MCF 10A (cell line): ENCODE measurements around the gene ESR1. TPM values are rescaled to one million over a fixed set of nuclear protein-coding genes. Genes with fewer than 3 reads are reported as not detected.

ENCODE experiments used
- BruUV-seq: library from RNA; stranded (reverse); fragments of 400-500 nt; replicated peaks from 2 replicates; lab custom pipeline; 2021; lab: Mats Ljungman, UMichigan
- CTCF ChIA-PET: fragments of 300-600 bp; sonication (Branson Sonifier 250); formaldehyde crosslinking; extraction: SDS; loops from one replicate; lab custom pipeline; 2021; ENCODE audit warnings: antibody characterized with exemption, inconsistent platforms; lab: Yijun Ruan, JAX
- POLR2A ChIA-PET: fragments of 300-600, 350-650 bp; sonication (Branson Sonifier 250); formaldehyde crosslinking; extraction: SDS; loops from one replicate; lab custom pipeline; 2020; ENCODE audit warnings: antibody characterized with exemption, inconsistent platforms; lab: Yijun Ruan, JAX
- DNase-seq: peaks from one replicate; pipeline ENCODE4 v3.0.0-alpha.2; 2018; ENCODE audit not compliant: unreplicated experiment
- H3K27ac Mint-ChIP-seq: one replicate; pipeline ENCODE4 v1.8.0; 2022; ENCODE audit warnings: mild to moderate bottlenecking, low read depth, mixed read lengths; ENCODE audit not compliant: unreplicated experiment
- H3K27me3 Mint-ChIP-seq: one replicate; pipeline ENCODE4 v1.8.0; 2022; ENCODE audit warnings: mixed read lengths; ENCODE audit not compliant: insufficient read depth, unreplicated experiment
- H3K36me3 Mint-ChIP-seq: one replicate; pipeline ENCODE4 v1.8.0; 2022; ENCODE audit warnings: mild to moderate bottlenecking, moderate library complexity, mixed read lengths; ENCODE audit not compliant: insufficient read depth, unreplicated experiment
- H3K4me1 Mint-ChIP-seq: one replicate; pipeline ENCODE4 v1.8.0; 2022; ENCODE audit warnings: mixed read lengths; ENCODE audit not compliant: insufficient read depth, unreplicated experiment
- H3K4me3 Mint-ChIP-seq: one replicate; pipeline ENCODE4 v1.8.0; 2022; ENCODE audit warnings: mild to moderate bottlenecking, moderate library complexity, mixed read lengths; ENCODE audit not compliant: unreplicated experiment
- H3K9me3 Mint-ChIP-seq: one replicate; pipeline ENCODE4 v1.8.0; 2022; ENCODE audit warnings: mixed read lengths; ENCODE audit not compliant: unreplicated experiment
- CTCF ChIP-seq: fragments of 200-600 bp; IDR thresholded peaks from one replicate; pipeline ENCODE4 v1.8.0; 2022; ENCODE audit warnings: antibody characterized with exemption, mild to moderate bottlenecking; ENCODE audit not compliant: unreplicated experiment
- intact Hi-C: fragments of 100-400 bp; cut with micrococcal nuclease; formaldehyde crosslinking; loops from 2 replicates; pipeline ENCODE4 v1.14.1; 2022
- total RNA-seq: library from RNA; stranded (reverse); gene quantifications from 2 replicates; pipeline ENCODE4 v1.2.3, GENCODE V29; 2022

The ESR1 gene
- total RNA-seq, 1 experiment from 2014 or later = 0.05 TPM

- peaks cover 4% of the 10 kb centered on the region for H3K36me3 Mint-ChIP-seq
- no peaks in the 10 kb centered on the region for H3K9me3 Mint-ChIP-seq
- POLR2A ChIA-PET = interaction anchor here (0.6 to 1.2 kb wide), 3 partner anchors 16 to 351 kb away, joined by 3 to 4 read pairs (median 3); no protein-coding TSS in a partner anchor
- intact Hi-C loops = no loop called here
- BruUV-seq = no TSS peak
- CTCF ChIA-PET = interaction anchor here (1.2 to 2.1 kb wide), 2 partner anchors 352 kb away, joined by 7 to 10 read pairs; no protein-coding TSS in a partner anchor
- no peak overlapping the region for H3K27ac Mint-ChIP-seq
- DNase-seq = no peak
- H3K27me3 Mint-ChIP-seq = no peaks in the 10 kb centered on the region
- TF ChIP-seq CTCF = no peak
- H3K4me3 Mint-ChIP-seq = no peak overlapping the region
- H3K4me1 Mint-ChIP-seq = no peaks in the 10 kb centered on the region
Measured at GRCh38 chr6:152117156-152118133, 310.0 kb downstream of the ESR1 start.

GRCh38 chr6:152118224-152118623 is 310.7 kb downstream of the ESR1 start:
- no peak overlapping the region for H3K27ac Mint-ChIP-seq
- H3K4me3 Mint-ChIP-seq = no peak overlapping the region
- no peak for DNase-seq
- intact Hi-C loops = no loop called here
- no peaks in the 10 kb centered on the region for H3K9me3 Mint-ChIP-seq
- H3K4me1 Mint-ChIP-seq = no peaks in the 10 kb centered on the region
- H3K27me3 Mint-ChIP-seq = no peaks in the 10 kb centered on the region
- BruUV-seq = no TSS peak
- no peak for TF ChIP-seq CTCF
- ChIA-PET POLR2A (interaction anchor here (0.6 to 1.2 kb wide), 3 partner anchors 17 to 352 kb away, joined by 3 to 4 read pairs (median 3); no protein-coding TSS in a partner anchor), CTCF (interaction anchor here (0.6 to 2.1 kb wide), 2 partner anchors 265 to 353 kb away, joined by 3 to 10 read pairs; no protein-coding TSS in a partner anchor)
- H3K36me3 Mint-ChIP-seq = peaks cover 4% of the 10 kb centered on the region

GRCh38 chr6:152118678-152119077 is 311.2 kb downstream of the ESR1 start:
- intact Hi-C loops = no loop called here
- Mint-ChIP-seq H3K4me3 (no peak overlapping the region), H3K27me3 (no peaks in the 10 kb centered on the region), H3K9me3 (no peaks in the 10 kb centered on the region), H3K36me3 (peaks cover 4% of the 10 kb centered on the region), H3K4me1 (no peaks in the 10 kb centered on the region), H3K27ac (no peak overlapping the region)
- no TSS peak for BruUV-seq
- TF ChIP-seq CTCF = no peak
- POLR2A ChIA-PET = no interaction called here
- DNase-seq = no peak
- CTCF ChIA-PET = interaction anchor here (0.6 to 2.1 kb wide), 3 partner anchors 22 to 354 kb away, joined by 3 to 10 read pairs (median 3); no protein-coding TSS in a partner anchor

GRCh38 chr6:152119831-152120230 is 312.3 kb downstream of the ESR1 start:
- H3K27me3 Mint-ChIP-seq = no peaks in the 10 kb centered on the region
- H3K4me3 Mint-ChIP-seq = no peak overlapping the region
- ChIA-PET POLR2A (interaction anchor here (0.6 kb wide), 1 partner anchor 12 kb away, joined by 3 read pairs; no protein-coding TSS in a partner anchor), CTCF (interaction anchor here (0.6 to 2.1 kb wide), 2 partner anchors 153 to 355 kb away, joined by 3 to 10 read pairs; no protein-coding TSS in a partner anchor)
- H3K9me3 Mint-ChIP-seq = no peaks in the 10 kb centered on the region
- no peak overlapping the region for H3K27ac Mint-ChIP-seq
- no peaks in the 10 kb centered on the region for H3K4me1 Mint-ChIP-seq
- BruUV-seq = no TSS peak
- no peak for TF ChIP-seq CTCF
- intact Hi-C loops = no loop called here
- no peak for DNase-seq
- peaks cover 4% of the 10 kb centered on the region for H3K36me3 Mint-ChIP-seq
